K562 (cell line): ENCODE measurements around the gene UNKL. TPM values are rescaled to one million over a fixed set of nuclear protein-coding genes. Genes with fewer than 3 reads are reported as not detected.
"Not testable (repeated sequence)": the region's sequence is repeated elsewhere in the genome, so short reads cannot be mapped to it uniquely, and the experiment has no call there.

Experiments
- ATAC-seq: fragments of 200-7000 bp; cut with Tn5 transposase; 3 replicates; pipeline ENCODE4 v1.9.1; 2020; ENCODE audit warnings: moderate library complexity
- BruUV-seq: library from RNA; stranded (reverse); fragments of 400-500 nt; replicated peaks from 2 replicates; lab custom pipeline; 2021; lab: Mats Ljungman, UMichigan
- CTCF ChIA-PET: fragments of 300-600 bp; formaldehyde crosslinking; extraction: SDS; loops from one replicate; lab custom pipeline; 2021; ENCODE audit warnings: low intra/inter-chr PET ratio; lab: Yijun Ruan, JAX
- POLR2A ChIA-PET: fragments of 300-600, 350-650 bp; sonication (Branson Sonifier 250); formaldehyde crosslinking; extraction: SDS; loops from one replicate; lab custom pipeline; 2021; ENCODE audit warnings: antibody characterized with exemption, inconsistent platforms; lab: Yijun Ruan, JAX
- DNase-seq, 4 experiments: peaks; one replicate each; pipeline versions ENCODE4 v3.0.0 to v3.0.0-alpha.2; 2011 to 2018; ENCODE audit warnings: low spot score in 3 of 4, mixed read lengths in 3 of 4; ENCODE audit errors: extremely low read depth in 1 of 4
- FAIRE-seq: peaks from 2 replicates; lab custom pipeline; 2011; peaks lifted over from hg19 to GRCh38; lab: Jason Lieb, UNC
- H2AFZ ChIP-seq: 2 replicates; pipeline ENCODE4 v1.6.0; 2011; ENCODE audit warnings: low read depth, low read length, control low read depth, inconsistent platforms
- H3K27ac ChIP-seq: fragments of 200-600 bp; 3 replicates; pipeline ENCODE4 v1.8.0; 2011; ENCODE audit warnings: low read depth, mild to moderate bottlenecking, control low read depth, inconsistent platforms, low read length, moderate library complexity, mixed read lengths; ENCODE audit errors: extremely low read depth
- H3K27me3 ChIP-seq, 2 experiments: fragments of 300-600 bp in 1 of 2; 2 replicates in 1 of 2; 3 replicates in 1 of 2; pipeline versions ENCODE4 v1.6.0 to v1.8.0; 2011; ENCODE audit warnings: inconsistent platforms in 2 of 2, low read length in 2 of 2, mild to moderate bottlenecking in 1 of 2, mixed read lengths in 1 of 2, moderate library complexity in 1 of 2; ENCODE audit not compliant: control insufficient read depth in 2 of 2, insufficient read depth in 2 of 2
- H3K36me3 ChIP-seq: fragments of 300-600 bp; 3 replicates; pipeline ENCODE4 v1.8.0; 2011; ENCODE audit warnings: mild to moderate bottlenecking, low read length, inconsistent platforms; ENCODE audit not compliant: control insufficient read depth, insufficient read depth
- H3K4me1 ChIP-seq, 2 experiments: fragments of 200-600 bp in 1 of 2; replicated peaks in 1 of 2; 2 replicates in 1 of 2; 3 replicates in 1 of 2; pipeline versions ENCODE4 v1.5.1 to v1.8.0; 2011; ENCODE audit warnings: inconsistent platforms in 2 of 2, low read length in 2 of 2, mild to moderate bottlenecking in 1 of 2, mixed read lengths in 1 of 2, moderate library complexity in 1 of 2; ENCODE audit not compliant: control insufficient read depth in 2 of 2, insufficient read depth in 2 of 2
- H3K4me2 ChIP-seq: 2 replicates; pipeline ENCODE4 v1.6.1; 2011; ENCODE audit warnings: low read length, control low read depth, inconsistent platforms, mixed read lengths; ENCODE audit not compliant: insufficient read depth
- H3K4me3 ChIP-seq: fragments of 200-600 bp; sonication (generic), shearing (Covaris generic); 2 replicates; pipeline ENCODE4 v1.5.1; 2016; ENCODE audit warnings: control low read depth, inconsistent platforms
- H3K79me2 ChIP-seq: fragments of 200-600 bp; 3 replicates; pipeline ENCODE4 v1.8.0; 2011; ENCODE audit warnings: low read length, inconsistent platforms; ENCODE audit not compliant: control insufficient read depth, insufficient read depth
- H3K9ac ChIP-seq, 2 experiments: 2 replicates each; pipeline versions ENCODE4 v1.6.0 to v1.6.1; 2011; ENCODE audit warnings: low read depth in 2 of 2, low read length in 2 of 2, control low read depth in 1 of 2, inconsistent platforms in 1 of 2, mild to moderate bottlenecking in 1 of 2, mixed read lengths in 1 of 2; ENCODE audit not compliant: insufficient read depth in 1 of 2
- H3K9me1 ChIP-seq: one replicate; pipeline ENCODE4 v1.6.0; 2011; ENCODE audit warnings: inconsistent platforms, mild to moderate bottlenecking, low read length, moderate library complexity; ENCODE audit not compliant: control insufficient read depth, insufficient read depth
- H3K9me3 ChIP-seq: replicated peaks from 2 replicates; pipeline ENCODE4 v1.5.1; 2011; ENCODE audit warnings: low read depth, low read length, inconsistent platforms; ENCODE audit not compliant: control insufficient read depth, insufficient read depth
- H4K20me1 ChIP-seq: replicated peaks from 2 replicates; pipeline ENCODE4 v1.6.1; 2011; ENCODE audit warnings: low read length, inconsistent platforms, mixed read lengths; ENCODE audit not compliant: control insufficient read depth, insufficient read depth
- ATF3 ChIP-seq, 2 experiments: fragments of 450-650 bp in 1 of 2; sonication (generic) in 1 of 2; formaldehyde crosslinking in 1 of 2; IDR thresholded peaks in 1 of 2; conservative IDR thresholded peaks in 1 of 2; 2 replicates each; pipeline versions ENCODE4 v1.6.1 to v1.8.1; 2016 to 2023; ENCODE audit warnings: mild to moderate bottlenecking in 2 of 2, moderate library complexity in 2 of 2, inconsistent platforms in 1 of 2, missing genetic modification reagents in 1 of 2
- JUND ChIP-seq, 2 experiments: IDR thresholded peaks; 2 replicates in 1 of 2; 3 replicates in 1 of 2; pipeline ENCODE4 v1.6.1; 2011; ENCODE audit warnings: borderline replicate concordance in 2 of 2, low read depth in 2 of 2, low read length in 2 of 2, improper control_type of control experiment in 1 of 2, missing biosample characterization in 1 of 2, missing genetic modification characterization in 1 of 2, missing genetic modification reagents in 1 of 2
- NFE2 ChIP-seq: IDR thresholded peaks from 2 replicates; pipeline ENCODE4 v1.6.1; 2014; ENCODE audit warnings: antibody characterized with exemption, low read depth
- PKNOX1 ChIP-seq: fragments of 450-650 bp; IDR thresholded peaks from 2 replicates; pipeline ENCODE4 v1.6.1; 2016
- TFAP4 ChIP-seq: sonication (generic); formaldehyde crosslinking; IDR thresholded peaks from 2 replicates; pipeline ENCODE4 v1.8.0; 2022; ENCODE audit warnings: missing genetic modification reagents, mild to moderate bottlenecking, moderate library complexity, borderline replicate concordance
- ZBTB33 ChIP-seq: sonication (generic); formaldehyde crosslinking; IDR thresholded peaks from 2 replicates; pipeline ENCODE4 v1.8.1; 2023; ENCODE audit warnings: mild to moderate bottlenecking, missing genetic modification reagents
- WGBS: fragments of 100-300 bp; shearing (Covaris generic); methylation state at CpG from one replicate; pipeline ENCODE4 v1.1.6; 2016; ENCODE audit warnings: low coverage, mixed read lengths; ENCODE audit not compliant: insufficient coverage; ENCODE audit errors: missing lambda C conversion rate; 5-methylcytosine and 5-hydroxymethylcytosine counted together
- in situ Hi-C: fragments of 300-500 bp; cut with MboI; formaldehyde crosslinking; loops from 4 replicates; pipeline ENCODE4 v1.15.0; 2018; ENCODE audit warnings: inconsistent platforms, mixed read lengths
- intact Hi-C: fragments of 100-400 bp; cut with micrococcal nuclease; formaldehyde crosslinking; loops from 2 replicates; pipeline ENCODE4 v1.14.2; 2022
- polyA plus RNA-seq, 8 experiments: library from polyadenylated mRNA; depleted of rRNA in 4 of 8; stranded (reverse) in 5 of 8; unstranded in 3 of 8; fragments of >200 nt; fragmentation: Nextera tagmentation in 2 of 8; fragmentation: Illumina TruSeq in 1 of 8; extraction: Ambion mirVana in 2 of 8; extraction: Trizol in 1 of 8; gene quantifications; 2 replicates each; pipeline versions ENCODE4 v1.2.1 to v1.2.3, GENCODE V29; 2011 to 2014; ENCODE audit warnings: inconsistent platforms in 1 of 8, missing spikeins in 1 of 8
- total RNA-seq, 7 experiments: library from RNA; depleted of rRNA in 6 of 7; stranded (reverse); fragments of >200 nt in 6 of 7; fragmentation: Illumina TruSeq in 2 of 7; extraction: Trizol in 2 of 7; gene quantifications; 2 replicates each; pipeline versions ENCODE4 v1.2.1 to v1.2.3, GENCODE V29; 2011 to 2021; ENCODE audit warnings: low replicate concordance in 1 of 7

UNKL gene
- total and polyA plus RNA-seq, 9 of the 15 experiments (the other 6 are each of a cell fraction or from before 2014, with no cell fraction given) = 0.37 to 30.2 (median 5.1) TPM

- POLR2A ChIA-PET; FAIRE-seq; intact Hi-C loops; H3K27me3 ChIP-seq; H3K27ac ChIP-seq; BruUV-seq; H3K36me3 ChIP-seq; H2AFZ ChIP-seq; CTCF ChIA-PET; H3K9me1 ChIP-seq; H3K4me3 ChIP-seq; H3K9ac ChIP-seq; H4K20me1 ChIP-seq; ATAC-seq; H3K9me3 ChIP-seq; H3K4me2 ChIP-seq; in situ Hi-C loops; H3K79me2 ChIP-seq; DNase-seq; TF ChIP-seq ATF3 (CRISPR knock-in tag; conservative IDR thresholded peaks at IDR 0.05): not testable (repeated sequence)
- WGBS = 58% methylated on average over 4 of the region's 4 CpGs
- peaks cover 0 to 73% of the 10 kb centered on the region in 2 experiments; a peak in 3 of 5 replicates for H3K4me1 ChIP-seq
- 0 out of 2 replicates have a peak, but pooled peaks have one; percentile 6 for TF ChIP-seq TFAP4
- TF ChIP-seq ATF3 (IDR thresholded peaks at IDR 0.05) = peak; percentile 80
- peak; percentile 44; the same call in 1 of the 2 replicates for TF ChIP-seq JUND (IDR thresholded peaks at IDR 0.05; ENCODE audit: borderline replicate concordance, low read depth, low read length)
- 0 out of 3 replicates have a peak, but pooled peaks have one; percentile 13 for TF ChIP-seq JUND (tag; IDR thresholded peaks at IDR 0.05; ENCODE audit: borderline replicate concordance, low read depth, low read length)
- TF ChIP-seq PKNOX1 = peak; percentile 24; the same call in 1 of the 2 replicates
- peak; percentile 12; the same call in 1 of the 2 replicates for TF ChIP-seq ZBTB33 (CRISPR knock-in tag)
- TF ChIP-seq NFE2 = 0 out of 2 replicates have a peak, but pooled peaks have one; percentile 12
Measured at GRCh38 chr16:1439699-1440074, 25.2 kb upstream of the UNKL start.
